GM21786 (cell line): ENCODE data around the gene ERCC2.

Experiments
- ATAC-seq: cut with Tn5 transposase; IDR thresholded peaks from one replicate; pipeline ENCODE4 v1.9.1; 2021; ENCODE audit not compliant: unreplicated experiment

Gene ERCC2

DNA sequence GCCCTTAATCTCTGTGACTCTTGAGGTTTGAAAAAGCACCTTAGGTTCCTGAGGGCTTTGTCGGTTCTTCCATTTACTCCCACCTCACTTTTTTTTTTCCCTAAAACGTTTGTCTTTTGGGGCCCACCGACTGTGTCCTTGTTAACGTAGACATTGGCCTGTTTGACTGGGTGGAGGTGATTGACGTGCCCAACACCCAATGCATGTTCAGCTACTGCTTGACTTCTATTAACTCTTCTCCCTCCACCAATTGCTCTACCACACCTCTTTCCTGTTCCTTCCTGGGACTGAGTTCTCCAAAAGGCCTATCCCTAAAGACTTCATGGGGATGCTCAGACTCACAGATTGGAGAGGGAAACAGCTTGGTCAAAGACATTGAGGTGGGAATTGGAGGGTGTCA, 65.0 kb downstream of the ERCC2 start:
- no peak for ATAC-seq

DNA sequence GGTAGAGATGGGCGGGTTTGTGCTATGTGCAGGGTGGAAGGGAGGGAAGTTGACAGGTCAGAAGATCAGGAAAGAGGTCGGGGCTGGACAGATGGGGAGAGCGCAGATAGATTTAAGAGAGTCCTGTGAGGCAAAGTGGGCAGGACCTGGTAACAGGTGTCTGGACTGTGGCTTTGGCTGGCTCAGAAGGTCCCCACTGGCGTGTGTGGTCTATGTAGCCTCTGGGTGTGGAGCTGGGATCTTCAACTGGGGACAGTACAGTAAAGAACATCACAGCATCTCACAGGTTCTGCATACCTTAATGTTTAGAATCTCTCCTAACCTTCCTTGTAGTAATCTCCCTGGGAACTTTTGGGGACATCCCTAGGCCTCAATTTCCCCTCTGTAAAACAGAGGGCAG, 65.4 kb downstream of the ERCC2 start:
- ATAC-seq: no peak

DNA sequence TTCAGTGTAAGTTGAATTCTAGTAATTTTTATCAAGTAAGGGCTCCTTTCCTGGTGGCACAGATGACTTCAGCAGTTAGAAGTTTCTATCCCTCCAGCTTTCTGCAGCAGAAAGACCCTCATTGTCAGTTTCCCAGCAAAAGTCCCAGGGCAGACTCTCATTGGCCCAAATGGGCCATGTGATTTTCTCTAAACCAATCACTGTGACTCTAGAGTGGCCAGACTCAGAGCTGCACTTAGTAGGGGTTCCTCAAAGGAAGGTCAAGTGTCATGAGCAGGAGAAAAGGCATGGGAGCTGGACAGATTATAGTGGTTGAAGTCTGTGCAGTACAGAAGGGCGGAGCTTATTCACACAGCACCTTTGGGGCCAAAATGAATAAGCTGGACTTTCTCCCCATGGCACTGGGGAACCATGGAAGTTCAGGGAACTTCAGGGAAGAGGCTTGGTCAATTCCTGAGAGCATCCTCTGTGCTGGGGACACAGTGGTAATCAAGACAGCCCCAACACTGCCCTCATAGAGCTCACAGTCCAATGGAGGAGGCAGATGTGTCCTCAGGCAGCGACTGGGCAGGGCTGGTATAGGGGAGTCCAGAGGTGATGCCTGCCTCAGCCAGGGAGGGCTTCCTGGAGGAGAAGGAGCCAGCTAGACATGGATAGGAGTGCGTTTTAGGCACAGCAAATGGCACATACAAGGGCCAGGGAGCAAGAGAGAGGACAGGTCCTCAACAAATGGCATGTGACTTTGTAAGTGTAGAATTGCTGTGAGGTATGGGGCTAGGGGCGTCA, 66.0 kb downstream of the ERCC2 start:
- ATAC-seq: no peak

DNA sequence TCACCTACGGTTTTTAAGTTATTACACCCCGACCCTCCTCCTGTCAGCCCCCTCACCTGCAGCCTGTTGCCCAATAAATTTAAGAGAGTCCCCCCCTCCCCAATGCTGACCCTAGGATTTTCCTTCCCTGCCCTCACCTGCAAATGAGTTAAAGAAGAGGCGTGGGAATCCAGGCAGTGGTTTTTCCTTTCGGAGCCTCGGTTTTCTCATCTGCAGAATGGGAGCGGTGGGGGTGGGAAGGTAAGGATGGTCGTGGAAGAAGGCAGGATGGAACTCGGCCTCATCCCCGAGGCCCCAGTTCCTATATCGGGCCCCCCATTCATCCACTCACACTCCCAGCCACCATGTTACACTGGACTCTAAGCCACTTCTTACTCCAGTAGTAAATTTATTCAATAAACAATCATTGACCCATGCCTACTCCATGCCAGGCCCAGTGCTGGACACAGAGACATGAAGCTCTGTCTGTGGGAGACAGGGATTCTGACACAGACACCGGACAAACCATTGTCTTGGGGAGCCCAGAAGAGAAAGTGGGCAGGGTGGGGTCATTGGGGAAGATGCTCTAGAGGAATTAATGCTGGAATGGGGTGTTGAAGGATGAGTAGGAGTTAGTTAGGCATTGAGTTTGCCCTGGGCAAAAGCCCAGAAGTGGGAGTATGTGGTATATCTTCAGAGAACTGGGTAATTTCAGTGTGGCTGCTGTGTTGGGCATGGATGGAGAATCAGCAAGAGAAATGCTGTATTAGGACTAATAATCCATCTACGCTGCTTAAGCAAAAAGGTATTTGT, 66.9 kb downstream of the ERCC2 start:
- no peak for ATAC-seq

DNA sequence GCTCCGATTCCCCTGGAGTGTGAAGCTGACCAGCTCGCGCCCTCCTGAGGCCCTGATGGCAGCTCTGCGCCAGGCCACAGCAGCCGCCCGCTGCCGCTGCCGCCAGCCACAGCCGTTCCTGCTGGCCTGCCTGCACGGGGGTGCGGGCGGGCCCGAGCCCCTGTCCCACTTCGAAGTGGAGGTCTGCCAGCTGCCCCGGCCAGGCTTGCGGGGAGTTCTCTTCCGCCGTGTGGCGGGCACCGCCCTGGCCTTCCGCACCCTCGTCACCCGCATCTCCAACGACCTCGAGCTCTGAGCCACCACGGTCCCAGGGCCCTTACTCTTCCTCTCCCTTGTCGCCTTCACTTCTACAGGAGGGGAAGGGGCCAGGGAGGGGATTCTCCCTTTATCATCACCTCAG, 68.0 kb downstream of the ERCC2 start:
- ATAC-seq: no peak
